ENCODE data around the gene APOO.

Gene APOO

GRCh38 chrX:23819385-23820234 lies 88.1 kb downstream of the APOO start:
- DNase-seq, result no peak

GRCh38 chrX:23817979-23818336 lies 89.8 kb downstream of the APOO start:
- DNase-seq, result no peak

- DNase-seq, result no peak
Observed at GRCh38 chrX:23816179-23816578, 91.6 kb downstream of the APOO start.

GRCh38 chrX:23815376-23815775 lies 92.4 kb downstream of the APOO start:
- no peak for DNase-seq

- DNase-seq, result no peak
Observed at GRCh38 chrX:23813808-23814207, 93.9 kb downstream of the APOO start.

- DNase-seq, result no peak
Observed at GRCh38 chrX:23811656-23812055, 96.1 kb downstream of the APOO start.

GRCh38 chrX:23811108-23811651 lies 96.6 kb downstream of the APOO start:
- DNase-seq, result peak in 3 of 51 donors; percentile 0 to 32 (median 2)

- no peak for DNase-seq
Observed at GRCh38 chrX:23810279-23810678, 97.5 kb downstream of the APOO start.

- DNase-seq, result no peak
Observed at GRCh38 chrX:23805389-23805788, 102.3 kb downstream of the APOO start.

GRCh38 chrX:23804578-23804977 lies 103.2 kb downstream of the APOO start:
- no peak for DNase-seq

GRCh38 chrX:23803931-23804381 lies 103.8 kb downstream of the APOO start:
- DNase-seq, result no peak

- no peak for DNase-seq
Observed at GRCh38 chrX:23802431-23802830, 105.3 kb downstream of the APOO start.

GRCh38 chrX:23799469-23800065 lies 108.2 kb downstream of the APOO start:
- DNase-seq, result no peak

GRCh38 chrX:23797371-23798128 lies 110.2 kb downstream of the APOO start:
- no peak for DNase-seq

GRCh38 chrX:23795221-23795620 lies 112.5 kb downstream of the APOO start:
- DNase-seq, result no peak

GRCh38 chrX:23792861-23793553 lies 114.7 kb downstream of the APOO start:
- no peak for DNase-seq

GRCh38 chrX:23790155-23790497 lies 117.6 kb downstream of the APOO start:
- no peak for DNase-seq

- peak in 1 of 51 donors; percentile 2 for DNase-seq
Observed at GRCh38 chrX:23789386-23790154, 118.2 kb downstream of the APOO start.

- no peak for DNase-seq
Observed at GRCh38 chrX:23788946-23789345, 118.8 kb downstream of the APOO start.

GRCh38 chrX:23788521-23788920 lies 119.2 kb downstream of the APOO start:
- DNase-seq, result no peak

- no peak for DNase-seq
Observed at GRCh38 chrX:23787745-23788118, 120.0 kb downstream of the APOO start.
